Fibroblast of lung (primary cell): ENCODE results near the gene TSC1. TPM values are rescaled to one million over a fixed set of nuclear protein-coding genes. Genes with fewer than 3 reads are reported as not detected.

Experiments
- DNase-seq, 2 donors: peaks; one replicate each; pipeline versions ENCODE4 v3.0.0 to v3.0.0-alpha.2; 2010; ENCODE audit warnings: low read depth in 2 of 2
- H2AFZ ChIP-seq: 2 replicates; pipeline ENCODE4 v1.5.1; 2012; ENCODE audit warnings: low read length, control low read depth, inconsistent platforms
- H3K27ac ChIP-seq: 2 replicates; pipeline ENCODE4 v1.5.1; 2011; ENCODE audit warnings: low read length, control low read depth; ENCODE audit not compliant: insufficient read depth
- H3K27me3 ChIP-seq: 2 replicates; pipeline ENCODE4 v1.5.1; 2011; ENCODE audit warnings: mild to moderate bottlenecking, low read length; ENCODE audit not compliant: control insufficient read depth, insufficient read depth
- H3K36me3 ChIP-seq: 2 replicates; pipeline ENCODE4 v1.5.1; 2011; ENCODE audit warnings: low read length; ENCODE audit not compliant: control insufficient read depth, insufficient read depth
- H3K4me1 ChIP-seq: 2 replicates; pipeline ENCODE4 v1.5.1; 2011; ENCODE audit warnings: low read length; ENCODE audit not compliant: control insufficient read depth, insufficient read depth; ENCODE audit errors: extremely low read depth
- H3K4me2 ChIP-seq: 2 replicates; pipeline ENCODE4 v1.5.1; 2011; ENCODE audit warnings: low read length, control low read depth; ENCODE audit not compliant: insufficient read depth; ENCODE audit errors: extremely low read depth
- H3K4me3 ChIP-seq, 4 experiments: fragments of 200-600 bp in 1 of 4; sonication (generic) in 1 of 4; replicated peaks in 1 of 4; 2 replicates each; pipeline ENCODE4 v1.5.1; 2011 to 2016; ENCODE audit warnings: low read length in 4 of 4, low read depth in 3 of 4, mild to moderate bottlenecking in 3 of 4, control low read depth in 2 of 4, inconsistent platforms in 1 of 4, mixed read lengths in 1 of 4; ENCODE audit not compliant: insufficient read depth in 1 of 4; ENCODE audit errors: control extremely low read depth in 1 of 4
- H3K79me2 ChIP-seq: 2 replicates; pipeline ENCODE4 v1.5.1; 2012; ENCODE audit warnings: mild to moderate bottlenecking, low read length, inconsistent platforms; ENCODE audit not compliant: control insufficient read depth, insufficient read depth
- H3K9ac ChIP-seq: 2 replicates; pipeline ENCODE4 v1.5.1; 2011; ENCODE audit warnings: mild to moderate bottlenecking, low read length, control low read depth; ENCODE audit not compliant: insufficient read depth
- H3K9me3 ChIP-seq: 2 replicates; pipeline ENCODE4 v1.5.1; 2012; ENCODE audit warnings: low read depth, low read length; ENCODE audit not compliant: control insufficient read depth, insufficient read depth
- H4K20me1 ChIP-seq: 2 replicates; pipeline ENCODE4 v1.5.1; 2011; ENCODE audit warnings: low read length; ENCODE audit not compliant: control insufficient read depth, insufficient read depth; ENCODE audit errors: extremely low read depth
- EZH2 ChIP-seq: IDR thresholded peaks from 2 replicates; pipeline ENCODE4 v1.5.1; 2012; ENCODE audit warnings: low read length, control low read depth, mild to moderate bottlenecking; ENCODE audit errors: missing control alignments
- polyA plus RNA-seq, 2 donors: library from polyadenylated mRNA; depleted of rRNA in 1 of 2; stranded (reverse) in 1 of 2; unstranded in 1 of 2; fragments of >200 nt; gene quantifications; 2 replicates each; pipeline ENCODE4 v1.2.1, GENCODE V29; 2011 to 2012; ENCODE audit warnings: missing spikeins in 1 of 2
- total RNA-seq: library from RNA; depleted of rRNA; stranded (reverse); fragments of >200 nt; gene quantifications from 2 replicates; pipeline ENCODE4 v1.2.1, GENCODE V29; 2014
- TF ChIP-seq, protein P1 (sequence below), 2 donors: IDR thresholded peaks in 1 of 2; conservative IDR thresholded peaks in 1 of 2; 1 replicate in 1 of 2; 2 replicates in 1 of 2; pipeline ENCODE4 v1.5.1; 2011 to 2012; ENCODE audit warnings: low read length in 2 of 2, control low read depth in 1 of 2, inconsistent platforms in 1 of 2, low read depth in 1 of 2, mild to moderate bottlenecking in 1 of 2

Gene TSC1
- total and polyA plus RNA-seq, 2 donors (not counting 1 experiment from before 2014, with no cell fraction given), result 41.5 to 48.0 TPM

DNA sequence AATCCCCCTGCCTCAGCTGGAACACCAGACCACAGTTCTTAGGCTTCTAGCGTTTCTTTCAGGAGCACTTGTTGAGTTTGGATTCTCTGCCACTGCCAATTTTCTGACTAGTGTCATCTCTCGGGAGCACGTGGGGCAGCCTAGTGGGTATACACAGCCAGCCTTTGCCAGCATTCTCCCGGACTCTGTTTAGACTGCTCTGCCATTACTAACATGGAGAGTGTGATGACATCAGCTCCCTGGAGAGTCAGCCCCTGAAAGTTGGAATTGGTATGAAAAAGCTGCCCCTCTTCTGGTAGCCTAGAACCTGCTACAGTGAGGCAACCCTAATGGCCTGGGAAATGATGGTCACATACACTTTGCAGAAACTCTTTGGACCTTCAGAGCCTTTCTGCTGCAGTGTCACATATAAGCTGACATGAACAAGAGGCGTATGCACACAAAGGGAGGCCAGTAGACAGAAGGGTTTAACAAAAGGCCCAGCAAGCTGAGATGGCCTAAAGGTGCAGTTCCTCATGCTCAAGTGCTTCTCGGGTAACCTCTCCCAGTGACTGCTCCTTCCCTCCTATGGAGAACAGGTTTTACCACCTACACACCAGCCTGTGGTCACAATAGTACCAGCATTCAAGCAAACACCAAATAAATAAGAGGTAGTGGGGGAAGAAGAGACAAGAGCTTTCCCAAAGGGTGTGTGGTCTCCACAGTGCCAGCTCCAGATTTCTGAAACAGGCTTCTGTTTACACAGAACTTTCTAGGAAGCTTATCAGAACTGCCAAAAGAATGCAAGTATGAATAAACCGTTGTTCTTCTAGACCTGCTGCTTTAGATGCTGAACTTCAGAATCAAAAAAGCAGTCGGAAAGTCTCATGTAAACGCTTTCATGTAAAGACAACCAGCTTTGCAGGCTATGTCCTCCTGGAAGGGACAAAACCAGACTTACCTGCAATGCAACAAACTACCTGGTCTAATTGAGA, 49.3 kb downstream of the TSC1 start:
- H3K4me3 ChIP-seq, result no peak overlapping the region
- no peak for DNase-seq
- H3K27ac ChIP-seq, result no peak overlapping the region
- H3K4me2 ChIP-seq, result no peak overlapping the region
- H3K36me3 ChIP-seq, result peaks cover 19% of the 10 kb centered on the region
- no peaks in the 10 kb centered on the region for H3K79me2 ChIP-seq
- TF ChIP-seq EZH2, result no peak
- TF ChIP-seq, protein P1, sequence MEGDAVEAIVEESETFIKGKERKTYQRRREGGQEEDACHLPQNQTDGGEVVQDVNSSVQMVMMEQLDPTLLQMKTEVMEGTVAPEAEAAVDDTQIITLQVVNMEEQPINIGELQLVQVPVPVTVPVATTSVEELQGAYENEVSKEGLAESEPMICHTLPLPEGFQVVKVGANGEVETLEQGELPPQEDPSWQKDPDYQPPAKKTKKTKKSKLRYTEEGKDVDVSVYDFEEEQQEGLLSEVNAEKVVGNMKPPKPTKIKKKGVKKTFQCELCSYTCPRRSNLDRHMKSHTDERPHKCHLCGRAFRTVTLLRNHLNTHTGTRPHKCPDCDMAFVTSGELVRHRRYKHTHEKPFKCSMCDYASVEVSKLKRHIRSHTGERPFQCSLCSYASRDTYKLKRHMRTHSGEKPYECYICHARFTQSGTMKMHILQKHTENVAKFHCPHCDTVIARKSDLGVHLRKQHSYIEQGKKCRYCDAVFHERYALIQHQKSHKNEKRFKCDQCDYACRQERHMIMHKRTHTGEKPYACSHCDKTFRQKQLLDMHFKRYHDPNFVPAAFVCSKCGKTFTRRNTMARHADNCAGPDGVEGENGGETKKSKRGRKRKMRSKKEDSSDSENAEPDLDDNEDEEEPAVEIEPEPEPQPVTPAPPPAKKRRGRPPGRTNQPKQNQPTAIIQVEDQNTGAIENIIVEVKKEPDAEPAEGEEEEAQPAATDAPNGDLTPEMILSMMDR (conservative IDR thresholded peaks at IDR 0.05 in 1 of 2, IDR thresholded peaks at IDR 0.05 in 1 of 2; ENCODE audit: low read depth in 1 of 2, low read length in 2 of 2), result no peak
- H3K27me3 ChIP-seq, result no peaks in the 10 kb centered on the region
- H3K9ac ChIP-seq, result no peak overlapping the region
- H2AFZ ChIP-seq, result no peak overlapping the region
- H3K9me3 ChIP-seq, result no peaks in the 10 kb centered on the region
- H4K20me1 ChIP-seq, result no peaks in the 10 kb centered on the region
- H3K4me1 ChIP-seq, result no peaks in the 10 kb centered on the region

DNA sequence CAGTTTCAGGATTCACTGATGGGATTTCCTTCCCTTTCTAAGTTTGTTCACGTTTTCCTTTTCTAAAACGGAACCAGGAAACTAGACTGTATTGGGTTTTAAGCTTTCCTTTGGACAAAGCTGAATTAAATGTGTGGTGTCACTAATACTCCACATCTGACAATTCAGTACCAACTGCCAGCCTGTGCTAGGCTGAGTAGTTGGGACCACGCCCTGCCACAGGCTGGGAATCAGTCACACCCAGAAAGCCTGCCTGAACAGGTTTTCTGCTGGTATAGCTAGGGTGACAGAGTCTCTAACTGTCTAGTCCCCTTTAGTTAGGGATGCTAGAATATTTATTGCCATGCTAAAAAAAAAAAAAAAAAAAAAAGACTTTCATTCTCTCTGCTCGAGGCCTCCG, 50.1 kb downstream of the TSC1 start:
- H3K79me2 ChIP-seq, result no peaks in the 10 kb centered on the region
- H3K36me3 ChIP-seq, result peaks cover 17% of the 10 kb centered on the region
- no peak overlapping the region for H3K9ac ChIP-seq
- no peaks in the 10 kb centered on the region for H3K27me3 ChIP-seq
- no peak overlapping the region for H3K27ac ChIP-seq
- no peak overlapping the region for H3K4me3 ChIP-seq
- H3K9me3 ChIP-seq, result no peaks in the 10 kb centered on the region
- H3K4me2 ChIP-seq, result no peak overlapping the region
- H3K4me1 ChIP-seq, result no peaks in the 10 kb centered on the region
- no peaks in the 10 kb centered on the region for H4K20me1 ChIP-seq
- no peak for DNase-seq
- TF ChIP-seq EZH2, result no peak
- TF ChIP-seq, protein P1 (conservative IDR thresholded peaks at IDR 0.05 in 1 of 2, IDR thresholded peaks at IDR 0.05 in 1 of 2; ENCODE audit: low read depth in 1 of 2, low read length in 2 of 2), result no peak
- H2AFZ ChIP-seq, result no peak overlapping the region

DNA sequence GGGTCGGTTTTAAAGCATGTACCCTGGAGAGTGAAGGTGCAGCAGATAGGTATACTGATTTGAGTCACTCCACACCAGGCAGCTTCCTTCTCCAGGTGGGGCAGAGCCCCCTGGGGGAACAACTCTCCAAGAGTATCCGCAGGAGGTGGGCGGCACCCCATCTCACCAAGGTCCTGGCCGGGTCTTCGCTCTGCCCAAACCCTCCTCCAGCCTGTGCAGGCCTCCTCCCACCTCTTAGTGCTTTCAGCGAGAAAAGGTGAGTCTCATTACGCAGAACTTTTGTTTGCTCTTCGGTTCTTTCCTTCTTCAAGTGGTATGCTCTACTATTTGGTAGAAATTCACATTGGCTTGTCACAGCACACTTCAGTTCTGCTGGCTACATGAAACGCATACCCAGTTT, 52.0 kb downstream of the TSC1 start:
- Histone ChIP-seq H3K9ac (no peak overlapping the region), H2AFZ (no peak overlapping the region), H3K27me3 (no peaks in the 10 kb centered on the region), H3K4me3 (no peak overlapping the region), H3K27ac (no peak overlapping the region), H3K4me1 (no peaks in the 10 kb centered on the region), H3K9me3 (no peaks in the 10 kb centered on the region), H3K79me2 (no peaks in the 10 kb centered on the region), H3K36me3 (peaks cover 10% of the 10 kb centered on the region), H4K20me1 (no peaks in the 10 kb centered on the region), H3K4me2 (no peak overlapping the region)
- TF ChIP-seq, protein P1 (conservative IDR thresholded peaks at IDR 0.05 in 1 of 2, IDR thresholded peaks at IDR 0.05 in 1 of 2; ENCODE audit: low read depth in 1 of 2, low read length in 2 of 2), result no peak
- no peak for TF ChIP-seq EZH2
- no peak for DNase-seq
